ENCODE results near the gene APEX2. TPM values are rescaled to one million over a fixed set of nuclear protein-coding genes. Genes with fewer than 3 reads are reported as not detected.

The APEX2 gene
- total RNA-seq, 4 donors from 2014 or later, result 6.8 to 8.3 (median 7.5) TPM

GRCh38 chrX:54980334-54980733 lies 19.8 kb upstream of the APEX2 start:
- no peak for TF ChIP-seq CTCF (IDR thresholded peaks at IDR 0.05; ENCODE audit: low read depth)

- no peak for TF ChIP-seq CTCF (IDR thresholded peaks at IDR 0.05; ENCODE audit: low read depth)
Observed at GRCh38 chrX:54991706-54992105, 8.5 kb upstream of the APEX2 start.

- no peak for TF ChIP-seq CTCF (IDR thresholded peaks at IDR 0.05; ENCODE audit: low read depth)
Observed at GRCh38 chrX:54992911-54993622, 7.1 kb upstream of the APEX2 start.

GRCh38 chrX:54994099-54994498 lies 6.1 kb upstream of the APEX2 start, which contains the start of gene PFKFB1:
TSS of gene PFKFB1 (minus strand) at chrX:54994188. CDS start at chrX:54994007, 181 bp downstream.
- no peak for TF ChIP-seq CTCF (IDR thresholded peaks at IDR 0.05; ENCODE audit: low read depth)

- no peak for TF ChIP-seq CTCF (IDR thresholded peaks at IDR 0.05; ENCODE audit: low read depth)
Observed at GRCh38 chrX:54994668-54995351, 5.4 kb upstream of the APEX2 start.

GRCh38 chrX:54995621-54996020 lies 4.5 kb upstream of the APEX2 start:
- no peak for TF ChIP-seq CTCF (IDR thresholded peaks at IDR 0.05; ENCODE audit: low read depth)

GRCh38 chrX:55004231-55004630 lies 4.1 kb downstream of the APEX2 start:
- TF ChIP-seq CTCF (IDR thresholded peaks at IDR 0.05; ENCODE audit: low read depth), result no peak
